HepG2 (cell line): Measurements from ENCODE around the gene GPT2. TPM values are rescaled to one million over a fixed set of nuclear protein-coding genes. Genes with fewer than 3 reads are reported as not detected.

ENCODE experiments used
- ARID5B ChIP-seq: IDR thresholded peaks from 2 replicates; pipeline ENCODE4 v1.4.0; 2020; ENCODE audit warnings: mild to moderate bottlenecking, missing genetic modification reagents
- BRCA1 ChIP-seq: sonication (generic); formaldehyde crosslinking; IDR thresholded peaks from 2 replicates; pipeline ENCODE4 v1.4.0; 2020; ENCODE audit warnings: missing genetic modification reagents
- DR1 ChIP-seq: sonication (generic); formaldehyde crosslinking; IDR thresholded peaks from 2 replicates; pipeline ENCODE4 v1.8.0; 2021; ENCODE audit warnings: mild to moderate bottlenecking, missing genetic modification reagents, inconsistent platforms
- MAF1 ChIP-seq: sonication (generic); formaldehyde crosslinking; IDR thresholded peaks from 2 replicates; pipeline ENCODE4 v1.5.0; 2020; ENCODE audit warnings: missing genetic modification reagents, borderline replicate concordance
- PCBP2 ChIP-seq: fragments of 200-400 bp; formaldehyde crosslinking; optimal IDR thresholded peaks from 2 replicates; pipeline ENCODE3; 2018; ENCODE audit warnings: low read length, low read depth; ENCODE audit not compliant: poor library complexity, severe bottlenecking
- POLR2AphosphoS5 ChIP-seq: IDR thresholded peaks from 2 replicates; pipeline ENCODE4 v1.6.1; 2012; ENCODE audit warnings: low read depth, low read length
- RARG ChIP-seq: sonication (generic); formaldehyde crosslinking; IDR thresholded peaks from 2 replicates; pipeline ENCODE4 v1.4.0; 2020; ENCODE audit warnings: low read depth, mild to moderate bottlenecking, missing genetic modification reagents
- RORA ChIP-seq: sonication (generic); formaldehyde crosslinking; IDR thresholded peaks from 2 replicates; pipeline ENCODE4 v1.5.0; 2020; ENCODE audit warnings: mild to moderate bottlenecking, missing genetic modification reagents, moderate library complexity
- SATB2 ChIP-seq: sonication (generic); formaldehyde crosslinking; IDR thresholded peaks from 2 replicates; pipeline ENCODE4 v1.5.0; 2020; ENCODE audit warnings: missing genetic modification reagents
- SRSF1 ChIP-seq: fragments of 200-400 bp; formaldehyde crosslinking; optimal IDR thresholded peaks from 2 replicates; pipeline ENCODE3; 2017; ENCODE audit warnings: mild to moderate bottlenecking, low read depth, low read length, moderate library complexity
- ZBTB1 ChIP-seq: sonication (generic); formaldehyde crosslinking; IDR thresholded peaks from 2 replicates; pipeline ENCODE4 v1.4.0; 2020; ENCODE audit warnings: missing genetic modification reagents, borderline replicate concordance
- ZBTB25 ChIP-seq: IDR thresholded peaks from 2 replicates; pipeline ENCODE4 v1.6.1; 2018; ENCODE audit warnings: missing genetic modification reagents
- ZNF496 ChIP-seq: sonication (generic); formaldehyde crosslinking; IDR thresholded peaks from 2 replicates; pipeline ENCODE4 v1.8.1; 2023; ENCODE audit warnings: mild to moderate bottlenecking, moderate library complexity, missing genetic modification reagents; ENCODE audit not compliant: insufficient replicate concordance
- ZNF512B ChIP-seq: sonication (generic); formaldehyde crosslinking; IDR thresholded peaks from 2 replicates; pipeline ENCODE4 v1.5.1; 2020; ENCODE audit warnings: missing genetic modification reagents, mild to moderate bottlenecking, borderline replicate concordance
- ZNF639 ChIP-seq: conservative IDR thresholded peaks from 2 replicates; pipeline ENCODE4 v1.6.1; 2018; ENCODE audit warnings: missing genetic modification reagents
- ZNF800 ChIP-seq: sonication (generic); formaldehyde crosslinking; IDR thresholded peaks from 2 replicates; pipeline ENCODE4 v1.4.0; 2020; ENCODE audit warnings: missing genetic modification reagents
- polyA plus RNA-seq, 8 experiments: library from polyadenylated mRNA; depleted of rRNA in 3 of 8; stranded (reverse) in 7 of 8; unstranded in 1 of 8; fragments of >200 nt; fragmentation: Illumina TruSeq in 4 of 8; extraction: Trizol in 4 of 8; gene quantifications; 2 replicates each; pipeline versions ENCODE4 v1.2.1 to v1.2.3, GENCODE V29; 2011 to 2016; ENCODE audit warnings: low read depth in 4 of 8, missing spikeins in 1 of 8, mixed read lengths in 1 of 8; ENCODE audit not compliant: insufficient read depth in 1 of 8
- total RNA-seq, 5 experiments: library from RNA; depleted of rRNA; stranded (reverse); fragments of >200 nt; fragmentation: Illumina TruSeq; extraction: Trizol; gene quantifications; 2 replicates each; pipeline ENCODE4 v1.2.3, GENCODE V29; 2016; ENCODE audit warnings: low read depth in 1 of 5

GPT2 gene
- total and polyA plus RNA-seq, 2 of the 13 experiments (the other 11 are each of a cell fraction or from before 2014, with no cell fraction given): 138 to 267 TPM

GRCh38 chr16:46948548-46949166 lies 64.5 kb downstream of the GPT2 start (continued):
- TF ChIP-seq ZNF800 (CRISPR knock-in tag) (0 out of 2 replicates have a peak, but pooled peaks have one; percentile 55), RARG (CRISPR knock-in tag) (no peak), RORA (CRISPR knock-in tag) (no peak), ZNF496 (CRISPR knock-in tag) (no peak), ZBTB25 (CRISPR knock-in tag) (0 out of 2 replicates have a peak, but pooled peaks have one; percentile 19), DR1 (CRISPR knock-in tag) (no peak), PCBP2 (no peak), MAF1 (CRISPR knock-in tag) (no peak), POLR2AphosphoS5 (no peak), BRCA1 (no peak), ARID5B (CRISPR knock-in tag) (peak; percentile 82), SRSF1 (no peak), ZNF639 (CRISPR knock-in tag) (no peak), SATB2 (no peak), ZNF512B (CRISPR knock-in tag) (no peak), ZBTB1 (peak; percentile 43; the same call in 1 of the 2 replicates)
